ENCODE data around the gene MTA2. TPM values are rescaled to one million over a fixed set of nuclear protein-coding genes. Genes with fewer than 3 reads are reported as not detected.

The MTA2 gene
- total and polyA plus RNA-seq, 10 of the 15 experiments (the other 5 are each of a cell fraction or from before 2014, with no cell fraction given), result 6.7 to 201 (median 113) TPM

- TF ChIP-seq MTA2 (IDR thresholded peaks at IDR 0.05; ENCODE audit: low read depth), result no peak
Observed at GRCh38 chr11:62569611-62570010, 32.1 kb downstream of the MTA2 start (continued).

- DNase-seq (ENCODE audit: low read depth, low spot score) (no peak), ATAC-seq (peak; percentile 79), FAIRE-seq (no peak)
- SMC1A ChIA-PET (ENCODE audit: uncharacterized antibody, unreplicated experiment), result interaction anchor here (0.8 to 3.3 kb wide), 6 partner anchors 12 to 142 kb away, joined by 3 to 18 read pairs (median 3); no protein-coding TSS in a partner anchor
- in situ Hi-C loops (cut with MboI), result no loop called here
- whole genome bisulfite sequencing (ENCODE audit: insufficient coverage, insufficient replicate concordance, low lambda C conversion rate, missing lambda C conversion rate), result 49% methylated on average over 8 of the region's 8 CpGs
- POLR2A ChIA-PET, result interaction anchor here (0.7 to 2.0 kb wide), 6 partner anchors 10 to 131 kb away, joined by 3 to 9 read pairs (median 4); partner anchors contain the start of gene TUT1
- TF ChIP-seq RELA (IDR thresholded peaks at IDR 0.05; ENCODE audit: borderline replicate concordance, partially characterized antibody) (no peak), YBX1 (IDR thresholded peaks at IDR 0.05) (no peak), MYB (IDR thresholded peaks at IDR 0.05; ENCODE audit: borderline replicate concordance, low read depth, low read length) (no peak), HSF1 (IDR thresholded peaks at IDR 0.05; ENCODE audit: low read depth, low read length) (peak; percentile 82; the same call in 1 of the 2 replicates), SRF (IDR thresholded peaks at IDR 0.05; ENCODE audit: low read depth in 2 of 2, low read length in 2 of 2) (no peak), NBN (IDR thresholded peaks at IDR 0.05) (no peak), BCL3 (IDR thresholded peaks at IDR 0.05; ENCODE audit: borderline replicate concordance, insufficient read depth, low read depth, low read length, poor library complexity, severe bottlenecking) (peak; percentile 73), PBX3 (IDR thresholded peaks at IDR 0.05; ENCODE audit: insufficient replicate concordance, low read depth, low read length) (no peak), IKZF2 (IDR thresholded peaks at IDR 0.05) (peak; percentile 56 to 64; a peak in 3 of 4 replicates), SPI1 (IDR thresholded peaks at IDR 0.05; ENCODE audit: borderline replicate concordance, insufficient read depth, low read depth, low read length) (peak; percentile 76), IRF4 (IDR thresholded peaks at IDR 0.05; ENCODE audit: low read depth, low read length) (no peak), CHD1 (IDR thresholded peaks at IDR 0.05; ENCODE audit: low read depth, low read length) (no peak), IKZF1 (conservative IDR thresholded peaks at IDR 0.05) (peak; percentile 56), RAD51 (IDR thresholded peaks at IDR 0.05) (no peak)
- H3K27me3 ChIP-seq (replicated peaks in 1 of 2; ENCODE audit: control insufficient read depth in 2 of 2, insufficient read depth in 2 of 2, low read length in 1 of 2), result no peaks in the 10 kb centered on the region
- RAD21 ChIA-PET (ENCODE audit: unreplicated experiment), result interaction anchor here (1.0 to 3.6 kb wide), 5 partner anchors 9 to 172 kb away, joined by 3 to 22 read pairs (median 9); no protein-coding TSS in a partner anchor
- peak overlapping the region; percentile 8 for H3K27ac ChIP-seq (ENCODE audit: control insufficient read depth, insufficient read depth)
- H3K36me3 ChIP-seq (ENCODE audit: control insufficient read depth in 2 of 2, insufficient read depth in 2 of 2, low read length in 1 of 2), result peaks cover 10 to 61% of the 10 kb centered on the region in 2 experiments
- H3K4me3 ChIP-seq, result no peak overlapping the region
- no TSS peak for BruUV-seq (replicated peaks)
- no peak overlapping the region for H2AFZ ChIP-seq (ENCODE audit: control insufficient read depth, low read depth, low read length)
- no peak overlapping the region for H3K9ac ChIP-seq (ENCODE audit: control insufficient read depth, insufficient read depth, low read length)
- H3K4me1 ChIP-seq (ENCODE audit: control insufficient read depth, insufficient read depth, low read length), result peaks cover 22% of the 10 kb centered on the region
- H3K9me3 ChIP-seq (replicated peaks; ENCODE audit: control insufficient read depth, insufficient read depth, low read length), result no peaks in the 10 kb centered on the region
- H4K20me1 ChIP-seq (ENCODE audit: control insufficient read depth, insufficient read depth), result peaks cover 4% of the 10 kb centered on the region; the same call in 1 of the 2 replicates
- H3K79me2 ChIP-seq (ENCODE audit: control insufficient read depth, insufficient read depth, low read length), result peaks cover 58% of the 10 kb centered on the region
- CTCF ChIA-PET, result interaction anchor here (0.6 to 5.7 kb wide), 7 partner anchors 10 to 187 kb away, joined by 3 to 42 read pairs (median 10); partner anchors contain the start of gene TUT1
- intact Hi-C loops (cut with micrococcal nuclease; ENCODE audit: unreplicated experiment), result no loop called here
- peak overlapping the region; percentile 6; the same call in 1 of the 2 replicates for H3K4me2 ChIP-seq (ENCODE audit: control insufficient read depth, insufficient read depth)
Observed at GRCh38 chr11:62567018-62567633, 34.5 kb downstream of the MTA2 start.

Data from GM12878 (cell line).